Stimulated activated CD8-positive, alpha-beta memory T cell treated with anti-CD3 and anti-CD28 coated beads, Interleukin-15, amount 100 ng/mL, for 48 hours (primary cell): Measurements from ENCODE around the gene SNORC.
"Not testable (repeated sequence)": the region's sequence is repeated elsewhere in the genome, so short reads cannot be mapped to it uniquely, and the experiment has no call there.

Experiments
- DNase-seq, 2 donors: peaks; one replicate each; pipeline ENCODE4 v3.0.0-alpha.2; 2020; ENCODE audit warnings: low read depth in 2 of 2

SNORC gene

GRCh38 chr2:232870018-232870765, at the start of gene SNORC:
TSS of gene SNORC (plus strand) at chr2:232870264. CDS start at chr2:232870342, 78 bp downstream.
- DNase-seq = no peak

GRCh38 chr2:232829988-232830387, 40.1 kb upstream of the SNORC start:
- no peak for DNase-seq

DNA sequence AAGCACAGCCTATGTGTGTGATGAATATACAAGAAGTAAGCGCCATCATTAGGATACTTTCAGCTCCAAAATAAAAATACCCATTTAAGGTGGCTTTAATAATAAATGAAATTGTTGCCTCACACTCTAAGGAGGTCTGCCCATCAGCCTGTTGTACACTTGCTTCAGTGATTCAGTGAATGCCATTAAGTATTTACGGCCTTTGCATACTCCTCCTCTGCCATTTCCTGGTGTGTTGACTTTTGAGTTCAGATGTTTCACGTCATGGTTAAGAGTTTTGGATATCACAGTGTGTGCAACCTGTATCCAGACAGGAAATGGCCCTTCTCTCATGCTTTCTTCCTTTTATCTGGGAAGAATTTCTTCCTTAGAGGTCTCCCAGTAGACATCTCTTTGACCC, 38.6 kb upstream of the SNORC start:
- DNase-seq = no peak

GRCh38 chr2:232833830-232834229, 36.2 kb upstream of the SNORC start:
- no peak for DNase-seq

- no peak for DNase-seq
These were observed 34.3 kb upstream of the SNORC start for GRCh38 chr2:232835687-232836208.

DNA sequence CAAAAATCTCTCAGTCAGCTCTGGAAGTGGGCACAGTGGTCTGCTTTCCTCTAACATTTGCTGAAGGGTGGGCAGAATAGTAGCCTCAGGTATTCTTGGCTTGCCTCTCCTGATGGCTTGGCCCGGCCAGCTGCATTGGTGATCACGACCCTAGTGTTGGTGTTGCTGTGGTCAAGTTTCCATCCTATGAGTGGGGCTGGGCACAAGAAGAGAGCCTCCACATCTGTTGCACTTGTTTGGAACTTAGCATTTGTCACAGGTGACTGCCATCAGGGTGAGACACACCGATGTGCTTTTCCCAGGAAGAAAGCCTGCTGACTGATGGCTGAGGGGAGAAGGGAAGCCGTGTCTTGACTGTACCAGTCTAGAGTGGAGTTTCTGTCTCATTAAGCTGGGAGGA, 33.1 kb upstream of the SNORC start:
- no peak for DNase-seq

- DNase-seq = peak; percentile 31 to 35
These were observed 31.6 kb upstream of the SNORC start for GRCh38 chr2:232838406-232838874.

DNA sequence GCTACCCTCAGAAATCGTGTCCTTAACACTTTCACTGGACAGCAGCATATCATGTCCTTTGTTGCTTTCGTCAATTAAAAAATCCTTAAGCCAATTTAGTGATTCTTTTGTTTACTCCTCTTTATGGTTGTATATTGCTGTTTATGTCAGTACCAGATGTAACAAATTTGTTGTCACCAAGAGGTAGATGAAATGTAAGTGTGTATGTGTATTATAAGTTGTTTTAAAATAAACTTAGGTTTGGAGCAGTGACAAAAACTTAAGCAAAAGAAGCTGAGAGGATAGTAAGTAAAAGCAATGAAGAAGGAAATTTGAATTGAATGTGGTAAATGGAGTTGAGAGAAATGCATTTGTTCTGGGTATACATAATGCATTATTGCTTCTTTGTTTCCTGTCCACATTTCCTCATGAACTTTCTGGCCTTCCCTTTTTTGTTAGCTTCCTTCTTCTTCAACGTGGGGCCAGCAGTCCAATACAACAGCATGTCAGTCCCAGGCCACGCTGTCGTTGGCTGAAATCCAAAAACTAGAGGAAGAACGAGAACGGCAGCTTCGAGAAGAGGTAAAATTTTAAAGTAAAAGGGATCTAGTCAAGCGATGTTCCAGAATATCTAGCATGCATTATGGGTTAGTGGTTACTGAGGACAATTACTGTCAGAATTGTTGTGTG, 30.5 kb upstream of the SNORC start:
- DNase-seq = no peak

GRCh38 chr2:232842689-232843088, 27.4 kb upstream of the SNORC start:
- DNase-seq = no peak

DNA sequence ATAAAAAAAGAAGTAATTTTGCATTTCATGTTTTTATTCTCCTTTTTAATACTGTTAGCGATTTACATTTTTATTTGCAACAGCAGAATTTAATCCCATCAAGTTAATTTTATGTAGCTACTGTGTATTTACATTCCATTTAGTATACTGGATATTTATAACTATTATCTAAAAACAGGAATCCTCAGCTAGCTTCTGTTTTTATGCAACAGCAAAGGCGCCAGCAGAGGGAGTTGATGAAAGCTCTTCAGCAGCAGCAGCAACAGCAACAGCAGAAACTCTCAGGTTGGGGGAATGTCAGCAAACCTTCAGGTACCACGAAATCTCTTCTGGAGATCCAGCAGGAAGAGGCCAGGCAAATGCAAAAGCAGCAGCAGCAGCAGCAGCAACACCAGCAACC, 26.2 kb upstream of the SNORC start:
- no peak for DNase-seq

DNA sequence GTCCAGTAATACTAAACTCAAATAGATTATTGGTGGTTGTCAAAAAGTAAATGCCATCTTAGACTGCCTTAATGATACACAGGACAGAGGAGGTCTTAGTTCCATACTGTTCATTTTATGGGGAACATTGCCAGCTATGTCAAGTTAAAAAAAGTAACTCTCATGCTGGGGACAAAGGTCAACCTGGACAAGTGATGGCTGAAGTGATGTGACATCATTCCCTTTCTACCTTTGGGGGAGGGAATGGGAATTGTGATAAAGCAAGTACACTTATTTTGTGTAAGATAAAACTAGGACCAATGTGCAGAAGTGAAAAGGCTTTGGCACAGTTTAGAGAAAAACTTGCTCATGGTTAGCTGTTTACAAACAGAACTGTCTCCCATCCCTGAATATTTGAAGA, 24.0 kb upstream of the SNORC start:
- DNase-seq = no peak

DNA sequence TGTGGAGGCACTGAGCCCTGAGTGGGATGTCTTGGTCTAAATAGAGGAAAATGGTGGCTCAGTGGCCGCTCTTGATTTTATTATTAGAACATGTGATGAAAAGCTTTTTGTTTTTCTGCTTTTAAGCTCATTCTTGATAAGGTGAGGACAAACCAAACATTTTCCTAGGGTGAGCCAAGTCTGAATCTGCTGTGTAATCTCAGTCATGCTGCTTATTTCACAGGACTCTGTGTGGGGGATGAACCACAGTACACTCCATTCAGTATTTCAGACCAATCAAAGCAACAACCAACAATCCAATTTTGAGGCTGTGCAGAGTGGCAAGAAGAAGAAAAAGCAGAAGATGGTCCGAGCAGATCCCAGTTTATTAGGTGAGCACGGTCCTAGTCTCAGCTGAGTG, 20.0 kb upstream of the SNORC start:
- no peak for DNase-seq

- DNase-seq = not testable (repeated sequence)
These were observed 18.0 kb upstream of the SNORC start for GRCh38 chr2:232852081-232852480.

DNA sequence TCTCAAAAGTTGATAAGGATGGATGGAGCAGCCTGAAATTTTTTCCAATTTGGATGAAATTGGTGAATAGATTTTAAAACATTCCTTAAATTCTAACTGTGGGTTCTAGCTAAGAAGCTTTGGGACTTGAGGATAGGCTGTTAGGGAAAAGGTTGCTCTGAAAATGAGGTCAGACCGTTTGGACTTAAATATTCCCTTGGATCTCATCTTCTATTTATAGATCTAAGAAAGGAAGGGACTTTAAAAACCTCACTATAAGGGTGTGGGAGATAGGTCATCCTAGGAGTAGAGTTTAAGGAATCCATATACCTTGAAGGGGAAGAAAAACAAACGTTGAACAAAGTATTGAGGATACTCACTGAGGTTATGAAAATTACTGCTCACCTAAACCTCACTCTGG, 17.4 kb upstream of the SNORC start:
- no peak for DNase-seq

DNA sequence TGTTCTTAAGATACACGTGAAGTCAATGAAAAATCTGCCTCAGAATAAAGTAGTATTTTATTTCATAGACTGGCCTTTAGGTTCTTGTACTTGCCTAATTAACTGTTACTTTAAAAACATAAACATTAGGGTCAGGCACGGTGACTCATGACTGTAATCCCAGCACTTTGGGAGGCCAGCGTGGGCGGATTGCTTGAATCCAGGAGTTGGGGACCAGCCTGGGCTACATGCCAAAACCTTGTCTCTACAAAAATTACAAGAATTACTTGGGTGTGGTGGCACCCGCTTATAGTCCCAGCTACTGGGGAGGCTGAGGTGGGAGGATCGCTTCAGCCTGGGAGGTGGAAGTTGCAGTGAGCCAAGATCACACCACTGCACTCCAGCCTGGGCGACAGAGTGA, 16.0 kb upstream of the SNORC start:
- DNase-seq = no peak

DNA sequence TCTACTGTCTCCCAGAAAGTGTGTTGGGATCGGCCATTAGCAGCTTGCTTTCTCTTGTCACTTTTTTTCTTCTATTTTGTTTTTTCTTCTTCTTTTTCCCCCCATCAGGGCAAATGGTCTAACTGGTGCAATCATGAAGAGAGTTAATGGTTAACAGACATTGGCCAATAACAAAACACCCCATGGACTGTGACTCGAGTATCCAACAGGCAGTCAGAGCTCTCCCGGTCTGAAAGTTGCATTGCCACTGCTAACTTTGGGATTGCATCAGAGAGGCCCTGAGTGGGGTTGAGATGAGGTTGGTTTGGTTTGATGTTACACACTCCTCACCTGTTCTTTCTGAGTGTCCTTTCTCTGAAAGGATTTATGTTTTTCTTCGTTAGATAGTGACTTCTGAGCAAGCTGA, 12.9 kb upstream of the SNORC start:
- no peak for DNase-seq

- DNase-seq = no peak
These were observed 10.6 kb upstream of the SNORC start for GRCh38 chr2:232859385-232859916.

- DNase-seq = no peak
These were observed 9.3 kb upstream of the SNORC start for GRCh38 chr2:232860593-232861241.

DNA sequence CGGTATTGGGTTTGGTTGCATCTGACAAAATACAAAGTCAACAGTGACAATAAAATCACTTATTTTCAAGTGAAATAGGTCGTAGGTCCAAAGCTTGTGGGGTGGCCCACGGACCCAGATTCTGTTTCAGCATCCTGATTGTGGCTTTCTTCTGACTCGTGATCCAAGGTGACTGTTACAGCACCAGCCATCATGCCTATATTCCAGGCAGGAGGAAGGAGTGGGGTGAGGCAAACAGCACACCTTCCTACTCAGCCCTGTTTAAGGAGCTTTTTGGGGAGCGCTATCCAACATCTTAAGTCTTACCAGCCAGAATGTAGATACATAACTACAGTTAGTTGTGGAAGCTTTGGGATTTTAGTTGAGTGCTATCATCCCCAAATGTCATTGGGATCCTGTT, 8.7 kb upstream of the SNORC start:
- no peak for DNase-seq

DNA sequence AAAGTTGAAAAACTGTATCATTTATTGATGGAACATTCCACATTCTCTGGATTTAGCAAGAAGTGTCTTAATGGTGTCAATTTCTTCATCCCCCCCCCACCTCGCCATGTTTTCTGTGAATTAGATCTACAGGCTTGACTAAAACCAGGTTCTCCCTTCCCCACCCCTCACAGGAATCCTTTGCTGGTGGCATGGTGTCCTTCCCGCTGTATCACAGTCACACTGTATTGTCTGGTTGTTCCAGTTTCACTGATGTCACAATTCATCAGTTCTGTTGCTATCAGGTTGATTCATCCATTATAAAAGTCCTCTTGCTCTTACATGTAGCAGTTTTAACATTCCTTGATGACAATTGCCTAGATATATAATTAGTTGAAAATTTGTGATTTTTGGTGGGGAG, 6.1 kb upstream of the SNORC start:
- DNase-seq = no peak

DNA sequence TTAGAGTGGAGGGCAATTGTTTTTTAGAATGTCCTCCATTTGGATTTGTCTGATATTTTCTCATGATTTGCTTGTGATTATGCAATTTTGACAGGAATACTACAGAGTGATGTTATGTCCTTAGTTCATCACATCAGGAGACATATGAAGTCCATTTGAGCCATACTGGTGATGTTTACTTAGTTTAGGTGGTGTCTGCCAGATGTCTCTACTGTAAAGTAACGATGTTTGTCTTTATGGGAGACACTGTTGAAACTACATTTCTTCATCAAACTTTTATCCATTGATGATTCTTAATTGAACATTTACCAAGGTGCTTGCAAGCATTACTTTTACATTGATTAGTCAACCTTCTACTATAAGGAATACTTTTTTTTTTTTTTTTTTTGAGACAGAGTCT, 4.9 kb upstream of the SNORC start:
- DNase-seq = no peak

DNA sequence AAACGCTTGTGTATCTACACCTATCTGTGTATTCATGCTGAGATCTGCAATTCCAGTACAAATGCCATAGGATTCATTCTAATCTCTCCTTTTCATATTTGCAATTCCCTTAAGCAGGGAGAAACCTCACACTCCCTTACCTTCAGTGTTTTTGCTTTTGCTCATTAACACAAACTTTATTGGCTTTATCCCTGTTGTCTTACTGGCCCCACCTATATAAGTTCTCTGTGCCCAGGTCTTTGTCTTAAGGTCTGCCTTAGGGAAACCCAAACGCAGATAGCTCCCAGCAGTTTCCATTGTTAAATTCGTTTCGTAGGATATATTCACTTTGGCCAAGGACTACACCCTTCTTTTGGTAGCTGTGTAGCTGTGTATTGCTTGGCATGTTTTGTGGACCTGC, 4.0 kb upstream of the SNORC start:
- no peak for DNase-seq
